Thymus (tissue), 11 donors: Measurements from ENCODE around the gene IWS1. TPM values are rescaled to one million over a fixed set of nuclear protein-coding genes. Genes with fewer than 3 reads are reported as not detected.
"Not testable (repeated sequence)": the region's sequence is repeated elsewhere in the genome, so short reads cannot be mapped to it uniquely, and the experiment has no call there.

Experiments
- DNase-seq, 9 donors: peaks; one replicate each; pipeline ENCODE4 v3.0.0-alpha.2; 2013; ENCODE audit warnings: low spot score in 9 of 9, low read depth in 6 of 9, missing footprints in 1 of 9
- H3K27ac ChIP-seq, 2 donors: one replicate each; pipeline ENCODE4 v1.5.1; 2013; ENCODE audit warnings: control low read depth in 1 of 2, low read depth in 1 of 2, low read length in 1 of 2, mild to moderate bottlenecking in 1 of 2, moderate library complexity in 1 of 2
- H3K27me3 ChIP-seq, 2 donors: one replicate each; pipeline ENCODE4 v1.5.1; 2013; ENCODE audit warnings: low read length in 1 of 2; ENCODE audit not compliant: control insufficient read depth in 2 of 2, insufficient read depth in 1 of 2
- H3K36me3 ChIP-seq, 2 donors: one replicate each; pipeline ENCODE4 v1.5.1; 2013; ENCODE audit warnings: low read length in 1 of 2, mild to moderate bottlenecking in 1 of 2, moderate library complexity in 1 of 2; ENCODE audit not compliant: control insufficient read depth in 2 of 2, insufficient read depth in 2 of 2
- H3K4me1 ChIP-seq, 2 donors: one replicate each; pipeline ENCODE4 v1.5.1; 2013; ENCODE audit warnings: low read length in 2 of 2; ENCODE audit not compliant: control insufficient read depth in 2 of 2, insufficient read depth in 2 of 2
- H3K4me3 ChIP-seq, 2 donors: one replicate each; pipeline ENCODE4 v1.5.1; 2013; ENCODE audit warnings: low read length in 2 of 2, control low read depth in 1 of 2, mild to moderate bottlenecking in 1 of 2
- H3K9me3 ChIP-seq, 2 donors: one replicate each; pipeline ENCODE4 v1.5.1; 2013; ENCODE audit warnings: low read length in 1 of 2, mild to moderate bottlenecking in 1 of 2; ENCODE audit not compliant: control insufficient read depth in 2 of 2, insufficient read depth in 1 of 2
- WGBS: extraction: QIAGEN DNeasy Blood & Tissue Kit; methylation state at CpG from one replicate; pipeline ENCODE4 v1.1.7; 2013; 5-methylcytosine and 5-hydroxymethylcytosine counted together
- polyA plus RNA-seq: library from polyadenylated mRNA; stranded (reverse); fragments of 200-250 nt; gene quantifications from one replicate; pipeline ENCODE4 v1.2.3, GENCODE V29; 2013
- total RNA-seq: library from RNA; stranded (reverse); fragments of 120-200 nt; gene quantifications from one replicate; pipeline ENCODE4 v1.2.4, GENCODE V29; 2013
- donor health status: healthy.

IWS1 gene
- total and polyA plus RNA-seq, 2 donors = 33.5 to 47.6 TPM

- 92% methylated on average over 6 of the region's 6 CpGs for WGBS
- H3K27me3 ChIP-seq = no peaks in the 10 kb centered on the region
- DNase-seq = no peak
- H3K9me3 ChIP-seq = no peaks in the 10 kb centered on the region
- no peak overlapping the region for H3K4me3 ChIP-seq
- H3K27ac ChIP-seq = no peak overlapping the region
- no peaks in the 10 kb centered on the region for H3K36me3 ChIP-seq
- H3K4me1 ChIP-seq = no peaks in the 10 kb centered on the region
These were observed 9.6 kb upstream of the IWS1 start for GRCh38 chr2:127535918-127536317.

DNA sequence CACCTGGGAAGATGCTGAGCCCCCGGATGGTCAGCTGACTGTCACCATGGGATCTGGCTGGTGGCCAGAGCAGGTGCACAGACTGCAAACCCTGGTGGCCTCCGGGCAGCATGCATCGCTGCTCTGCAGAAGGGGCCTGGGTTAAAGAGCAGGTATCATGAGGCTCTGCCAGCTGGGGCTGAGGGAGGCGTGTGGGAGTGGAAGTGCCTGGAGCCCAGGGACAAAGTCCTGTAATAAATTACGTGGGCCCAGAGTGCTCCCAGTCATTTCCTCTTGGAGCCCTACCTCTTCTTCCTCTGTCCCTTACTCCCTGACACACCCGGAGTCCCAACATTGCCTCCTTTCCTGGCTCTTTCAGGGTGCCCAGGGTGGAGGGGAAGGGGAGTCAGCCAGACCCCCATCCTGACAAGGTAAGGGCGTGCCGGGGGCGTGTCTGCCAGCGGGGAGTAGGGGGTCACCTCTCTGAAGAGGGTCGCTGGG, 9.2 kb upstream of the IWS1 start, which contains the start of gene MYO7B:
Gene MYO7B (plus strand): TSS at position 262 of the 480 bp plus-strand sequence. CDS start 24,040 bp downstream, outside the sequence.
- no peak for DNase-seq

GRCh38 chr2:127532296-127532695, 6.0 kb upstream of the IWS1 start:
- Histone ChIP-seq H3K27ac (no peak overlapping the region), H3K4me1 (peaks cover 4 to 5% of the 10 kb centered on the region in 2 donors), H3K4me3 (no peak overlapping the region), H3K27me3 (no peaks in the 10 kb centered on the region), H3K9me3 (no peaks in the 10 kb centered on the region), H3K36me3 (no peaks in the 10 kb centered on the region)
- WGBS = 99% methylated on average over 8 of the region's 8 CpGs
- DNase-seq = no peak

More for the DNA sequence above, 9.2 kb upstream of the IWS1 start, which contains the start of gene MYO7B:
- no peak within 1 kb of the TSS for H3K4me3 ChIP-seq
- no peaks in the 10 kb centered on the region for H3K9me3 ChIP-seq
- no peak within 1 kb of the TSS for H3K27ac ChIP-seq
- H3K4me1 ChIP-seq = no peaks in the 10 kb centered on the region
- 87% methylated on average over 11 of the region's 11 CpGs for WGBS
- H3K27me3 ChIP-seq = no peaks in the 10 kb centered on the region
- H3K36me3 ChIP-seq = no peaks in the 10 kb centered on the region

- 76% methylated on average over 4 of the region's 4 CpGs for WGBS
- H3K4me1 ChIP-seq = peaks cover 6 to 9% of the 10 kb centered on the region in 2 donors
These were observed 4.9 kb upstream of the IWS1 start for GRCh38 chr2:127531221-127531648.

DNA sequence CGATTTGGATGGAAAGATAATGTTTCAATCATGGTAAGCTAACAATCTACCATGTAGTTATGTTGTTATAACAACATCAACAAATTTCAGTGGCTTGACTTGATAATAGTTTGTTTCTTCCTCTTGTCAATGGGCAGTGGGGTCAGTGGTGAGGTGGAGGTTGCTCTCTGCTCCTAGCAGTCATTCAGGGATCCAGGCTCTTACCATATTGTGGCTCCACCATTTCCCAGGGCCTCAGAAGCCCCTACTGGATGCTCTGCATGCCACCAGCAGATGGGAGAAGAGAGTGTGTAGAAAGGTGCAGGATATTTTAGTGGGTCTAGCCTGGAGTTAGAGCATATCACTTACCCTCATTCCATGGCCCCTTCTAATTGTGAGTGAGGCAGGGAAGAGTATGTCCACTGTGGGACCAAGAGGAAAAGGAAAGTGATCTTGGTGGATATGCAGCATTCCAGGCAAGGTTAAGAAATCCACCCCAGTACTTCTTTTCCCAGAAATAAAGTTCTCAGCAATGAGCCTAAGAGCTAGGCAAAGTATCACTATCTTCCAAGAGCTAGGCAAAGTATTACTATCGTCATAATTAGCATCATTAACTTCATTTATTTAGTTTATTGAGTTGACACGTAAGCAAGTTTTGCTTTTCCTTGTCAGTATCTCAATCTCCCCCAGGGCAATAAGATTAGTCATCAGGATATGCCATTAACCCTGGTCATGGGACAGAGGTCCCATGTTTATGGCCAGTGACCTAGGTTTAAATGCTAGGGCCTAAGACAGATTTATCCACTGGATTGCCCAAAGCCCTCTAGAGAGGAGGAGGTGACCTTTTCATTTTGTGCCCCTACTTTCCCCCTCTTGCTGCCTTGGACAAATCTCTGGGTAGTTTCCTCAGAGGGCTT, 4.2 kb upstream of the IWS1 start:
- Histone ChIP-seq H3K4me1 (peaks cover 6 to 12% of the 10 kb centered on the region in 2 donors), H3K27me3 (no peaks in the 10 kb centered on the region), H3K27ac (no peak overlapping the region), H3K4me3 (no peak overlapping the region), H3K9me3 (no peaks in the 10 kb centered on the region), H3K36me3 (no peaks in the 10 kb centered on the region)
- 99% methylated on average over 3 of the region's 3 CpGs for WGBS
- DNase-seq = no peak

More at GRCh38 chr2:127531221-127531648, 4.9 kb upstream of the IWS1 start:
- DNase-seq = no peak
- H3K4me3 ChIP-seq = no peak overlapping the region
- H3K36me3 ChIP-seq = no peaks in the 10 kb centered on the region
- H3K9me3 ChIP-seq = no peaks in the 10 kb centered on the region
- no peaks in the 10 kb centered on the region for H3K27me3 ChIP-seq
- H3K27ac ChIP-seq = no peak overlapping the region

DNA sequence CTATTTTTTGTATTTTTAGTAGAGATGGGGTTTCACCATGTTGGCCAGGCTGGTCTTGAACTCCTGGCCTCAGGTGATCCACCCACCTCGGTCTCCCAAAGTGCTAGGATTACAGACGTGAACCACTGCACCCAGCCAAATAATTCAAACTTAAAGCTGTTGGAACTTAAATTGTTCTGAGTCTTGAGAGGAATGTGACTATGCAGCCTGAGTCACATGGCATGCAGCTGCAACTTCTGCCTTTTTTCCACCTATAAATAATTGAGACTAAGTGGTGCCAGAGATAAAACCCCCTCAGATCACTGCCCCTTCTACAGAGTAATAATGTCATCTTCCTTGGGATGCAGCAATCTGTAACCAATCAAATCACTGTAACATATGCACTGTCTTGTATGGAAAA, 3.1 kb upstream of the IWS1 start:
- not testable (repeated sequence) for H3K4me3 ChIP-seq, H3K27me3 ChIP-seq, H3K36me3 ChIP-seq, H3K9me3 ChIP-seq, H3K27ac ChIP-seq, DNase-seq
- H3K4me1 ChIP-seq = peaks cover 12 to 21% of the 10 kb centered on the region in 2 donors
- WGBS = 95% methylated on average over 2 of the region's 2 CpGs

DNA sequence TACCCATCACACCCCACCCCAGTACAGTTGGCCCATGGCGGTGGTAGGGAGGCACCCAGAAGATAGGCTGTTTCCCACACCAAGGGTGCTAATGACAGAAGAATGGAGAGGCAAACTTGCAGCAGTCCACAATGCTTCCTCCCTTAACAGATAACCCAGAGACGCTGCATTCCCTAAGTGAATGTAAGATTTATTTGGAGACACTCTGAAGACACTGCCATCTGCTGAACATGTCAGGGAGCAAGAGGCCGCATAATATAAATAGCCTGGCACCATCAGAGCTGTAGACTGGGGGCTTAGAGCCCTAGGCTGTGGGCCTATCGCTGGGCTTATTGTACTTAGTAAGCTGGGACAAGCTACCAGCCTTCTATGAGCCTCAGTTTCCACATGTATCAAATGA, 2.2 kb upstream of the IWS1 start:
- Histone ChIP-seq H3K4me1 (peaks cover 12 to 23% of the 10 kb centered on the region in 2 donors), H3K4me3 (no peak overlapping the region), H3K9me3 (no peaks in the 10 kb centered on the region), H3K36me3 (peaks cover 0 to 4% of the 10 kb centered on the region in 2 donors), H3K27ac (no peak overlapping the region), H3K27me3 (no peaks in the 10 kb centered on the region)
- DNase-seq = no peak
- 71% methylated on average over 4 of the region's 4 CpGs for WGBS

GRCh38 chr2:127527001-127527804, 914 bp upstream of the IWS1 start:
- peak in 3 of 9 donors; percentile 4 to 20 (median 9) for DNase-seq
- no peaks in the 10 kb centered on the region for H3K27me3 ChIP-seq
- WGBS = 22% methylated on average over 13 of the region's 13 CpGs
- H3K4me1 ChIP-seq = peaks cover 12 to 23% of the 10 kb centered on the region in 2 donors
- H3K27ac ChIP-seq = peak overlapping the region; percentile 93 to 95
- no peaks in the 10 kb centered on the region for H3K9me3 ChIP-seq
- peaks cover 3 to 14% of the 10 kb centered on the region in 2 donors for H3K36me3 ChIP-seq
- peak overlapping the region; percentile 97 to 100 for H3K4me3 ChIP-seq
